ENCODE data around the gene GMCL1. TPM values are rescaled to one million over a fixed set of nuclear protein-coding genes. Genes with fewer than 3 reads are reported as not detected.

GMCL1 gene
- 10 to 100 TPM; 13.5 to 24.1 TPM for total RNA-seq

GRCh38 chr2:69829256-69830044 lies at the start of gene GMCL1:
GMCL1 (plus strand) TSS chr2:69829660; CDS start chr2:69829893, 233 bp downstream.
- TF ChIP-seq, protein P1, sequence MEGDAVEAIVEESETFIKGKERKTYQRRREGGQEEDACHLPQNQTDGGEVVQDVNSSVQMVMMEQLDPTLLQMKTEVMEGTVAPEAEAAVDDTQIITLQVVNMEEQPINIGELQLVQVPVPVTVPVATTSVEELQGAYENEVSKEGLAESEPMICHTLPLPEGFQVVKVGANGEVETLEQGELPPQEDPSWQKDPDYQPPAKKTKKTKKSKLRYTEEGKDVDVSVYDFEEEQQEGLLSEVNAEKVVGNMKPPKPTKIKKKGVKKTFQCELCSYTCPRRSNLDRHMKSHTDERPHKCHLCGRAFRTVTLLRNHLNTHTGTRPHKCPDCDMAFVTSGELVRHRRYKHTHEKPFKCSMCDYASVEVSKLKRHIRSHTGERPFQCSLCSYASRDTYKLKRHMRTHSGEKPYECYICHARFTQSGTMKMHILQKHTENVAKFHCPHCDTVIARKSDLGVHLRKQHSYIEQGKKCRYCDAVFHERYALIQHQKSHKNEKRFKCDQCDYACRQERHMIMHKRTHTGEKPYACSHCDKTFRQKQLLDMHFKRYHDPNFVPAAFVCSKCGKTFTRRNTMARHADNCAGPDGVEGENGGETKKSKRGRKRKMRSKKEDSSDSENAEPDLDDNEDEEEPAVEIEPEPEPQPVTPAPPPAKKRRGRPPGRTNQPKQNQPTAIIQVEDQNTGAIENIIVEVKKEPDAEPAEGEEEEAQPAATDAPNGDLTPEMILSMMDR (IDR thresholded peaks at IDR 0.05), result no peak
- ATAC-seq (ENCODE audit: insufficient number of reproducible peaks, low FRiP score, low read depth) (peak; percentile 94), DNase-seq (ENCODE audit: low spot score) (peak; percentile 90)
- no peaks in the 10 kb centered on the region for H3K9me3 ChIP-seq
- H3K27me3 ChIP-seq (replicated peaks; ENCODE audit: insufficient read depth), result no peaks in the 10 kb centered on the region
- H3K4me1 ChIP-seq (ENCODE audit: control insufficient read depth in 1 of 2, low read depth in 2 of 2), result peaks cover 19 to 26% of the 10 kb centered on the region in 2 donors
- peak within 1 kb of the TSS; percentile 78 for H3K4me3 ChIP-seq
- no peaks in the 10 kb centered on the region for H3K36me3 ChIP-seq
- peak within 1 kb of the TSS; percentile 86 to 98 for H3K27ac ChIP-seq

DNA sequence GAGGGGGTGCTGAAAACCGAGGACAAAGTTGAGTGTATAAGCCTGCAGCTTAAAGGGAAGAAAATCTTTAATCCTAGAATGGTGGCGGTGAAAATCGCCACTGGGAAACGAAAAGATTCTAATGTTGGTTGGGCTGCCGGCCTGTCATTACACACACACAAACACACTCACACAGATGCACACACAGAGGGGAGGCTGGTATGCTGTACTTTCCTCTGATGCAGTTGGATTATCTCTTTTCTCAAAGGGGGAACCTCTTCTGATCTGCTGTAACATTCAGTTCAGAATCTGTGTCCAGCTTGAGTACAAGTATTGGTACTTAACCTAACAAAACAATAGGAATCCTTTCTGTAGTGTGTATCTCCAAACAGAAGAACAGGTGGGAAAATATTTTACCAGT lies 48.5 kb upstream of the GMCL1 start:
- no peaks in the 10 kb centered on the region for H3K27me3 ChIP-seq (replicated peaks; ENCODE audit: insufficient read depth)
- no peak overlapping the region for H3K4me3 ChIP-seq
- no peak overlapping the region for H3K27ac ChIP-seq
- ATAC-seq (ENCODE audit: insufficient number of reproducible peaks, low FRiP score, low read depth), result no peak
- DNase-seq (ENCODE audit: low spot score), result no peak
- no peaks in the 10 kb centered on the region for H3K9me3 ChIP-seq
- peaks cover 4 to 10% of the 10 kb centered on the region in 2 donors for H3K4me1 ChIP-seq (ENCODE audit: control insufficient read depth in 1 of 2, low read depth in 2 of 2)
- H3K36me3 ChIP-seq, result peaks cover 3% of the 10 kb centered on the region
- TF ChIP-seq, protein P1 (IDR thresholded peaks at IDR 0.05), result no peak

DNA sequence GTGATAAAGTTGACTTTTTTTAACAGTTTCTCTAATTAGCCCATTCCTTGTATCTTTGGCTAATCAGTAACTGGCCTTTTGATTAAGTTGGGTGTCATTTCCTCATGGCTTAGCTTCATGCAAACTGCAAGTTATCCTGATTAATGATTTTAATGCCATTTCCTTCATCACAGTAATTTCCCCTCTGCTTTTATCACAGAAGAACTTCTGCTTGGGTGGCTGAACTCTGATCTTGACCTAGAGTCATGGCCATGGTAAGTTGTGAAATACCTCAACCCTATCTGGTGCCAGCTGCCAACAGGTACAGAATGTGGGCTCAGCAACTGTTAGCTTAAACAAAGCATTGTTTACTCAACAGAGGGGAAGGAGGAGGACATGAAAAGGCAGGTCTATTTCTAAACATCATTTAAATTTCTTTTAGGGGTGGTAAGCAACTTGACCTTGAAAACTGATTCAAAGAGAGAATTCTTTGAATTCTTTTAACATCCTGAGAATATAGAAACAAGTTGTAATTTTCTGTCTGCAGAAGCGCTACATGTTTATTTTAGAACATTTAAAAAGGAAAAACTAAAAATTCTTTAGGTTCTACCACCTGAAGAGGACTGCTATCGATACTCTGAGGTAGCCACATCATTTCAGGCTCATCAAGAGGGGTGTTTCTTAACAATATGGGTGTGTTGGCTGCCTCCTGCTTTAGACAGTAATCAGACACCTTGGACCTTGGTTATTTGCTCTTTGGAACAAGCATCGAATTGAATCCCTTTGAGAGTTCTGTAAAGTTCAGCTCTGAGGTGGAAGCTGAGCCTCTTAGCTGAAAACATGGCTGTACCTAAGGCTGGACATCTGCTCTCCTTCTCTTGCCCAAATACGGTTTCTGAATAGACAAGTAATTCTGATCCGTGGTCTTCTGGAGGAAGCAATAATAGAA lies 47.9 kb upstream of the GMCL1 start:
- Histone ChIP-seq H3K27ac (no peak overlapping the region), H3K4me1 (ENCODE audit: control insufficient read depth in 1 of 2, low read depth in 2 of 2) (peaks cover 4 to 10% of the 10 kb centered on the region in 2 donors), H3K4me3 (no peak overlapping the region), H3K36me3 (peaks cover 3% of the 10 kb centered on the region), H3K9me3 (no peaks in the 10 kb centered on the region), H3K27me3 (replicated peaks; ENCODE audit: insufficient read depth) (no peaks in the 10 kb centered on the region)
- DNase-seq (ENCODE audit: low spot score), result no peak
- ATAC-seq (ENCODE audit: insufficient number of reproducible peaks, low FRiP score, low read depth), result no peak
- TF ChIP-seq, protein P1 (IDR thresholded peaks at IDR 0.05), result no peak

- no peaks in the 10 kb centered on the region for H3K27me3 ChIP-seq (replicated peaks; ENCODE audit: insufficient read depth)
- ATAC-seq (ENCODE audit: insufficient number of reproducible peaks, low FRiP score, low read depth) (no peak), DNase-seq (ENCODE audit: low spot score) (no peak)
- H3K9me3 ChIP-seq, result no peaks in the 10 kb centered on the region
- H3K27ac ChIP-seq, result no peak overlapping the region
- TF ChIP-seq, protein P1 (IDR thresholded peaks at IDR 0.05), result no peak
- no peak overlapping the region for H3K4me3 ChIP-seq
- peaks cover 13% of the 10 kb centered on the region for H3K36me3 ChIP-seq
- H3K4me1 ChIP-seq (ENCODE audit: control insufficient read depth in 1 of 2, low read depth in 2 of 2), result peaks cover under 1 to 13% of the 10 kb centered on the region in 2 donors
These were observed 45.2 kb upstream of the GMCL1 start for GRCh38 chr2:69784228-69784627.

DNA sequence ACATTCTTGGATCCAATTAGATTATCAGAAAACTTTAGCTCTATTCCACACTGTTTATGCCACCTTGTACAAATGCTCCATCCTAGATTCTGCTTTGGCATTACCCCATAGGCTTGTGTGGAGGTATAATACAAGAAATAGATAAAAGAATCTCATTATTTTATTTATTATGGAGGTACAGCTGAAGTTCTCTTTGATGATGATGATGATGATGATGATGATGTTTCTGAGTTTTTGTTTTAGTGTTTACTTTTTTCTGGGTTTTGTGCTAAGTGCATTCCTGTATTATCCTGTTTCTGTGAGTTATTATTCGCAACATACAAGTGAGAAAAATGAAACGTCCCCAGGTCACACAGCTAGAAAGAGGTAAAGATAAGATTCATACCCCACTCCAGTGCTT lies 44.1 kb upstream of the GMCL1 start:
- no peak overlapping the region for H3K27ac ChIP-seq
- no peaks in the 10 kb centered on the region for H3K27me3 ChIP-seq (replicated peaks; ENCODE audit: insufficient read depth)
- no peak for ATAC-seq (ENCODE audit: insufficient number of reproducible peaks, low FRiP score, low read depth)

More for the DNA sequence above, 44.1 kb upstream of the GMCL1 start:
- Histone ChIP-seq H3K9me3 (no peaks in the 10 kb centered on the region), H3K4me3 (no peak overlapping the region), H3K36me3 (peaks cover 13% of the 10 kb centered on the region), H3K4me1 (ENCODE audit: control insufficient read depth in 1 of 2, low read depth in 2 of 2) (peaks cover 7 to 20% of the 10 kb centered on the region in 2 donors)
- no peak for DNase-seq (ENCODE audit: low spot score)
- TF ChIP-seq, protein P1 (IDR thresholded peaks at IDR 0.05), result no peak
